HUES6 (cell line): ENCODE results near the gene SEC63.
"Not testable (repeated sequence)": the region's sequence is repeated elsewhere in the genome, so short reads cannot be mapped to it uniquely, and the experiment has no call there.

Experiments used
- H3K27ac ChIP-seq: 2 replicates; pipeline ENCODE4 v1.7.0; 2013; ENCODE audit warnings: low read depth, mild to moderate bottlenecking, low read length, inconsistent platforms
- H3K27me3 ChIP-seq: 2 replicates; pipeline ENCODE4 v1.6.1; 2013; ENCODE audit warnings: low read length; ENCODE audit not compliant: control insufficient read depth, insufficient read depth
- H3K36me3 ChIP-seq: 2 replicates; pipeline ENCODE4 v1.6.1; 2013; ENCODE audit warnings: low read length; ENCODE audit not compliant: control insufficient read depth, insufficient read depth
- H3K4me1 ChIP-seq: 2 replicates; pipeline ENCODE4 v1.6.1; 2013; ENCODE audit warnings: low read length; ENCODE audit not compliant: control insufficient read depth, insufficient read depth
- H3K4me3 ChIP-seq: 2 replicates; pipeline ENCODE4 v1.5.1; 2013; ENCODE audit warnings: low read depth, low read length
- H3K9ac ChIP-seq: one replicate; pipeline ENCODE4 v1.6.1; 2013; ENCODE audit warnings: mild to moderate bottlenecking, low read length
- H3K9me3 ChIP-seq: 2 replicates; pipeline ENCODE4 v1.6.1; 2013; ENCODE audit warnings: low read depth, low read length; ENCODE audit not compliant: control insufficient read depth, insufficient read depth

SEC63 gene

GRCh38 chr6:107972413-107973096 is 14.5 kb upstream of the SEC63 start:
- peaks cover 11% of the 10 kb centered on the region; the same call in 1 of the 2 replicates for H3K4me1 ChIP-seq
- H3K9ac ChIP-seq, result no peak overlapping the region
- no peak overlapping the region for H3K4me3 ChIP-seq

GRCh38 chr6:107971181-107971580 is 13.2 kb upstream of the SEC63 start:
- Histone ChIP-seq H3K27me3 (no peaks in the 10 kb centered on the region), H3K36me3 (no peaks in the 10 kb centered on the region), H3K27ac (no peak overlapping the region), H3K4me1 (peaks cover 11% of the 10 kb centered on the region; the same call in 1 of the 2 replicates), H3K9ac (no peak overlapping the region), H3K9me3 (no peaks in the 10 kb centered on the region), H3K4me3 (no peak overlapping the region)

More at GRCh38 chr6:107972413-107973096, 14.5 kb upstream of the SEC63 start:
- H3K27me3 ChIP-seq, result no peaks in the 10 kb centered on the region
- no peak overlapping the region for H3K27ac ChIP-seq
- no peaks in the 10 kb centered on the region for H3K36me3 ChIP-seq
- H3K9me3 ChIP-seq, result no peaks in the 10 kb centered on the region

- no peak overlapping the region for H3K27ac ChIP-seq
- H3K36me3 ChIP-seq, result no peaks in the 10 kb centered on the region
- H3K9me3 ChIP-seq, result no peaks in the 10 kb centered on the region
- no peak overlapping the region for H3K4me3 ChIP-seq
- H3K27me3 ChIP-seq, result no peaks in the 10 kb centered on the region
- peaks cover 11% of the 10 kb centered on the region; the same call in 1 of the 2 replicates for H3K4me1 ChIP-seq
- no peak overlapping the region for H3K9ac ChIP-seq
Measured at GRCh38 chr6:107970255-107970654, 12.2 kb upstream of the SEC63 start.

GRCh38 chr6:107968081-107968480 is 10.1 kb upstream of the SEC63 start:
- peaks cover 21% of the 10 kb centered on the region for H3K4me1 ChIP-seq
- H3K9ac ChIP-seq, result no peak overlapping the region
- peaks cover 6% of the 10 kb centered on the region for H3K9me3 ChIP-seq
- H3K27ac ChIP-seq, result no peak overlapping the region
- no peaks in the 10 kb centered on the region for H3K36me3 ChIP-seq
- H3K27me3 ChIP-seq, result no peaks in the 10 kb centered on the region
- no peak overlapping the region for H3K4me3 ChIP-seq

- peaks cover 21% of the 10 kb centered on the region for H3K4me1 ChIP-seq
- no peak overlapping the region for H3K9ac ChIP-seq
- no peaks in the 10 kb centered on the region for H3K27me3 ChIP-seq
- H3K27ac ChIP-seq, result no peak overlapping the region
- no peaks in the 10 kb centered on the region for H3K36me3 ChIP-seq
- H3K9me3 ChIP-seq, result peaks cover 6% of the 10 kb centered on the region
- no peak overlapping the region for H3K4me3 ChIP-seq
Measured at GRCh38 chr6:107965746-107966145, 7.7 kb upstream of the SEC63 start.

- Histone ChIP-seq H3K4me1 (peaks cover 10% of the 10 kb centered on the region), H3K36me3 (no peaks in the 10 kb centered on the region), H3K27me3 (no peaks in the 10 kb centered on the region), H3K4me3 (no peak overlapping the region), H3K9me3 (peaks cover 6% of the 10 kb centered on the region), H3K9ac (no peak overlapping the region), H3K27ac (no peak overlapping the region)
Measured at GRCh38 chr6:107962723-107963122, 4.7 kb upstream of the SEC63 start.

GRCh38 chr6:107959392-107959791 is 1.4 kb upstream of the SEC63 start:
- Histone ChIP-seq H3K9me3 (peaks cover 10% of the 10 kb centered on the region), H3K27me3 (no peaks in the 10 kb centered on the region), H3K4me1 (peaks cover 12% of the 10 kb centered on the region), H3K4me3 (no peak overlapping the region), H3K36me3 (peaks cover 10% of the 10 kb centered on the region), H3K9ac (no peak overlapping the region), H3K27ac (no peak overlapping the region)

- Histone ChIP-seq H3K9me3 (peaks cover 10% of the 10 kb centered on the region), H3K36me3 (peaks cover 11% of the 10 kb centered on the region), H3K4me1 (peaks cover 11% of the 10 kb centered on the region), H3K4me3 (peak overlapping the region; percentile 56)
- not testable (repeated sequence) for H3K27me3 ChIP-seq, H3K27ac ChIP-seq, H3K9ac ChIP-seq
Measured at GRCh38 chr6:107958689-107959362, 818 bp upstream of the SEC63 start.

GRCh38 chr6:107957308-107957908 is 600 bp downstream of the SEC63 start:
- Histone ChIP-seq H3K9me3 (peaks cover 9% of the 10 kb centered on the region; the same call in 1 of the 2 replicates), H3K9ac (peak overlapping the region; percentile 96), H3K36me3 (peaks cover 18% of the 10 kb centered on the region), H3K27me3 (no peaks in the 10 kb centered on the region), H3K4me1 (peaks cover 11% of the 10 kb centered on the region), H3K27ac (peak overlapping the region; percentile 78), H3K4me3 (peak overlapping the region; percentile 87)

- peaks cover 19% of the 10 kb centered on the region for H3K36me3 ChIP-seq
- H3K4me1 ChIP-seq, result peaks cover 11% of the 10 kb centered on the region
- peak overlapping the region; percentile 78 for H3K27ac ChIP-seq
- peak overlapping the region; percentile 87 for H3K4me3 ChIP-seq
- H3K9me3 ChIP-seq, result peaks cover 9% of the 10 kb centered on the region; the same call in 1 of the 2 replicates
- H3K9ac ChIP-seq, result peak overlapping the region; percentile 96
- H3K27me3 ChIP-seq, result no peaks in the 10 kb centered on the region
Measured at GRCh38 chr6:107956586-107957307, 1.3 kb downstream of the SEC63 start.
